GM18873 (cell line): ENCODE measurements around the gene FEZ2.
A peak's percentile ranks its signal among the peaks of the same experiment; 100 is the strongest.

Experiments
- ATAC-seq: cut with Tn5 transposase; IDR thresholded peaks from one replicate; pipeline ENCODE4 v1.9.1; 2021; ENCODE audit warnings: mild to moderate bottlenecking, moderate library complexity, moderate number of reproducible peaks; ENCODE audit not compliant: unreplicated experiment, low FRiP score

Gene FEZ2

DNA sequence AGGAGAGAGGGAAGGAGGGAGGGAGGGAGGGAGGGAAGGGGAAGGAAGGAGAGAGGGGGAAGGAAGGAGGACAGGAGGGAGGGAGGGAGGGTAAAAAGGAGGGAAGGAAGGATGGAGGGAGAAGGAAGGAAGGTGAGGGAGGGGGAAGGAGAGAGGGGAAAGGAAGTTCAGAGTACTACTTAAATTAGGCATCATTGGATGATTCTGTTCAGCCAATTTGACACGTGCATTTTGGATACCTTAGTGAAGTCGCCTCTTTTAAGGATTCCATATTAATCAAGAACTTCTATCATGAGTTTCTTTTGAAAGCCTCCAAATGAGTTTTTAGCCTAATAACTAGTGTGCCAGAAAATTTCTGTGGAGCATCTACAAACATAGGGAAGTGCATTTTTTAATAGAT is 62.9 kb downstream of the FEZ2 start:
- no peak for ATAC-seq

DNA sequence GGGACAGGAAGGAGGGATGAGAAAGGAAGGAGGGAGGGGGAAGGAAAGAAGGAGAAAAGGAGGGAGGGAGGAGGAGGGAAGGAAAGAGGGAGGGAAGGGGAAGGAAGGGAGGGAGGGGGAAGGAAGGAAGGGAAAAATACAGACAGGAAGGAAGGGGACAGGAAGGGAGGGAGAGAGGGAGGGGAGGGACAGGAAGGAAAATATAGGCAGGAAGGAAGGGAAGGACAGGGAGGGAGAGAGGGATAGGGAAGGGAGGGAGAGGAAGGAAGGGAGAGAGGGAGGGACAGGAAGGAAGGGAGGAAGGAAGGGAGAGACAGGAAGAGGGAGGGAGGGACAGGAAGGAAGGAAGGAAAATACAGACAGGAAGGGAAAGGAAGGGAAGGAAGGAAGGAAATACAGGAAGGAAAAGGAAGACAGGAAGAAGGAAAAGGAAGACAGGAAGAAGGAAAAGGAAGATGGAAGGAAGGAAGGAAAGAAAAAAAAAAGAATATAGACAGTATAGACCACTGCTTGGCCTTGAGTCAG is 63.6 kb downstream of the FEZ2 start:
- no peak for ATAC-seq

DNA sequence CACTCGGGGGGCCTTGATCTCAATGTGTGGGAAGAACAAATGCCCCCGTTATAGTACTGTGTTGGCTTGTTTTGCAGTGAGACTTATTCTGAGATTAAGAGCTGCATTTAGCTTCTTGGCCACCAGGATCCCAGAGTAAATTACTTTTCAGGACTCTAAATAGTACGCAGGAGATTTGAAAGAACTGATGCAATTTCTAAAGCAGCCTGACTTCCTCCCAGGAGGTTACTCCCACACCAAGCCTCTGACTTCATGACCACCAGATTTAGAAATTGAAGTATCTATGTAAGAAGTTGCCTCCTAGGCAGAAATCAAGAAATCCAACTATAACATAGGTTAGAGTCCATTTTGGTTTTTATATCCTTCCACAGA is 67.0 kb downstream of the FEZ2 start:
- no peak for ATAC-seq

DNA sequence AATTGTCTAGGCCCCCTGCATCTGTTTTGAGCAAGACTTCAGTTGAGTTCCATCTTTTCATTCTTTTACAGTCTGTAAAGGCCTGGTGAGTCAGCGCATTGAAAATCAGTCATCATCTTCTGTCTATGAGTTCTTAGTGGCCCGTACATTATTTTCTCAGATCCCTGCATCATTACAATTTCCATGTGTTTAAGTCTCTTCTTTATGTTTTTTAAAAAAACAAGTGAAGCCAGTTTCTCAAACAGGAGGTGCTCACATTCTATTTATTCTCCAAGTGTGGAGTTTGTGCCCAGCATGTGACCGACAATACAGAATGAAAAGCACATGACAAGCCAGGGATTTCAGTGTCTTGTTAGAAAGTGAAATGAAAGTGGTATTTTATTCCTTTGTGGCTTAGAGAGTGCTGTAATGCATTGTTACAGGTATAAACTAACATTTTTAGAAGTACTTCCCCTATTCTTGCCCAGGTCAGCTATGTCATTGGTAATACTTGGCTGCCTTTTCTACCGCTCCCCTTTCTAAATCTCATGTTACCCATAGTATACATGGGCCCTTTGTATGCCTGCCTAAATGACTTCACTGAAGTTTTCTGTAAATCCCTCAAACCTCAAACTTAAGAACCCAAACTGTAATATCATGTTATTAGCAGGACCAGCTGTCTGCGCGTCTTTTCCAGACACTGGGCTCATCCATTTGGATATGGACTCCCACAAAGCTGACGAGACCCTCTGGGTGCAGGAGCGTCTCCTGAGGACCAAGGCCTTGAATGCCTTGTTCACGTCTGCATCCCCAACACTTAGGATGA is 67.6 kb downstream of the FEZ2 start:
- peak; percentile 48 for ATAC-seq

DNA sequence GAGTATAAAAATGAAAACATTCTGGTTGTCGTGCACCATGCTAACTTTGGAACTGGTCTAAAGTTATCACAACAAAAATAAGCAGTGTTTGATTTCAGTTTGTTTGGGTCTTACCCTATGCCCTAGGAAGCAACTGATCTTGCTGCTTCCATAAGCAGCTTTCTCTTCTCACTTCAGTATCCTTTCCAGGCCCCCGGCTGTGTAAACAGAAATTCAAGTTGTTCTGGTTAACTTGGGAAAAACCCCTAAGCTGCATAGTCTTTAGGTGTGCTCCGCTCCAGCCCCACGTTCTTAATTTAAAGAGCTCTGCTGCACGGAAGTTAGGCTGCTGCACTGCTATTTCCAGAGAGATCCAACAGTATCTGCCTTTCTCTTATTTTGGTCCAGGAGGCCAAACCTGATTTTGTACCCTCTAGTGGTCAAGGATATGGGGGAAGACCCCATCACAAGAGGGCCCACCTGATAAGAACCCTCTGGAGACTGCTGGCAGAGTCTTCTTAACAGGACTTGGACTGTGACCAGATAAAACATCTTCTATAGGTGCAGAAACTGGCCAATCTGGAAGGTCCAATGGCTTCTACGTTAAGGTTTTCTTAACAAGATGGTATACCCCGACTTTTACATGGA is 69.1 kb downstream of the FEZ2 start:
- no peak for ATAC-seq

DNA sequence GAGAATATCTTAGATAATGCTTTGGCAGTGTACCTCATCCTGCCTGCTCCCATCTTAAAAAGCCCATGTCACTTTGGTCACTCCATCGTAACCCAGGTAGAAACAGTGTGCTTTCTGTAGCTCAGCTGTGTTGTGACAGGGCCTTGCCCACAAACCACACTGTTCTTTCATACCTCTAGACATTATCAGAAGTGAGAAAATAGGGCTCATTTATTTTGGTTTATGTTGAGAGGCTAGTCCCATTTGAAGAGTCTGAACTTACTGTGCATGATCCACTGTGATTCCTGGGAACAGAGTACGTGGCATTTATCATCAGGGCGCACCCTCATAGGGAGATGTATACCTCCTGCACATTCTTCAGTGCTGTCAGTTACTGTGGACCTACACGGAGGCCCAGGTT is 69.7 kb downstream of the FEZ2 start:
- ATAC-seq, result peak; percentile 63

DNA sequence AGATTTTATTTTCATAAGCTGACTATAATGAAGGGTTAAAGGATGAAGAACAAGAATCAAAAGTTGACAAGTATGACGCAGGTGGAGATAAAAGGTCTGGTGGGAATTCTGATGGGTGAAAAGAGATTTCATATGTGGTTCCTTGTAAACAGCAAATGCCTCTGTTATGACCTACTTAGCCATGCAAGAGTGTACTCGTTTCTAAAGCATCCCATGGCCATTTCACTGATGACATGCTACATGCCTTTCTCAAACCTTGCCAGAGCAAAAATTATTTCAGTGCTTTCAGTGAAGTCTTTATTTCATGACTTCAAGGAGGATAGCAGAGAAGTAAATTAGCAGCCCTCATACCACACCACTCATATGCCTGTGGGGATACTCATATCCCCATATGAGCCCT is 71.7 kb downstream of the FEZ2 start:
- no peak for ATAC-seq

DNA sequence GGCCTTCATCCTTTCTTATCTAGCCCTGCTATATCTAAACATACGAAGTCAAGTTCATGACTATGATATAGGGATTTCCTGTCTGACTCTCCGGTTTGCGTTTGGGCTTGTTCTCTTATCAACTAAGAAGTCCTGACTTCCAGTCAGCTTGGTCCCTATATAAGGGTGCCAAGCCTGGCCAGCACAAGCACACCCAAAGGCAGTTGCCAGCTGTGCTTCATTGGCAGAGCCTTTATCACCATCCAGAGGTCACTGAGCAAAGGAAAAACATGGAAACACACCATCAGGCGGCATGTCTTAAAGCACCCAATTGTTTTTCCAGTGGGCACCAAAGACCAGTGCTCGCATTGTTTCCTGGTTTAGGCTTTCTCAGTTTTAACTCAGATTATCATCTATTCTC is 72.7 kb downstream of the FEZ2 start:
- ATAC-seq, result no peak

DNA sequence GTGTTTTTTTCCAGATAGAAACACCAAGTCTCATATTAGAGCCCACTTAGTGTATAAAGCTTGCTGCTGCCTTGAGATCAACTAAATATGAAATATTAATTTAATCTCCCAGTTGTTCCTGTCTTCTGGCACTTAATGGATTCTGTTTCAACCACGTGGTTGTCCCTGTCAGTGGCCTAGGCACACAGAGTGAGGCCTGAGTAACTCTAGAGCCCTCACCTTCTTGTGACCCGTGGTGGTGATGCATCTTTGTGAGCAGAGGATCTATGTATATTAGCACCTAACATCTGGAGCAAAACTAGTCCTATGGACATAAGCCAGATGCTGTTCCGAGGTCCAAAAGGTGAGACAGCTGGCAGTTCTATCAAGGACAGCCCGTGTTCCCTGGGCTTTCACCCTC is 74.8 kb downstream of the FEZ2 start:
- ATAC-seq, result no peak

DNA sequence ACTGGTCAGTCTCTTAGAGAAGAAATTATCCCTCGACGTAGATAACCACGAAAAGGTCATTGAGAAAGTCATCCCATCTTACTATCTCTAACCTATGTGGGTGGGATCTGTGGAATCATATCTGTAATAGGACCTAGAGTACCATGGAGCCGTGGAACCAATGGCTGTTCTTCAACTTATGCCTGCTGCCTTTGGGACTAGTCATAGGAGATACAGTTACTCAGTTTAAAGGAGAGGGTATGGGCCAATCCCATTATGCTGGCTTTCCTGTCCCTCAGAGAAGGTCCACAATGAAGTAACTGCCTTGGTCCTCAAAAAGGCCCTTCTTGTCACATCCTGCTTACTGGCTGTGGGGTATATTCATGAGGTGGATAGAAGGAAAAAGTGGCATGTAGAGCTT is 77.5 kb downstream of the FEZ2 start:
- ATAC-seq, result no peak

DNA sequence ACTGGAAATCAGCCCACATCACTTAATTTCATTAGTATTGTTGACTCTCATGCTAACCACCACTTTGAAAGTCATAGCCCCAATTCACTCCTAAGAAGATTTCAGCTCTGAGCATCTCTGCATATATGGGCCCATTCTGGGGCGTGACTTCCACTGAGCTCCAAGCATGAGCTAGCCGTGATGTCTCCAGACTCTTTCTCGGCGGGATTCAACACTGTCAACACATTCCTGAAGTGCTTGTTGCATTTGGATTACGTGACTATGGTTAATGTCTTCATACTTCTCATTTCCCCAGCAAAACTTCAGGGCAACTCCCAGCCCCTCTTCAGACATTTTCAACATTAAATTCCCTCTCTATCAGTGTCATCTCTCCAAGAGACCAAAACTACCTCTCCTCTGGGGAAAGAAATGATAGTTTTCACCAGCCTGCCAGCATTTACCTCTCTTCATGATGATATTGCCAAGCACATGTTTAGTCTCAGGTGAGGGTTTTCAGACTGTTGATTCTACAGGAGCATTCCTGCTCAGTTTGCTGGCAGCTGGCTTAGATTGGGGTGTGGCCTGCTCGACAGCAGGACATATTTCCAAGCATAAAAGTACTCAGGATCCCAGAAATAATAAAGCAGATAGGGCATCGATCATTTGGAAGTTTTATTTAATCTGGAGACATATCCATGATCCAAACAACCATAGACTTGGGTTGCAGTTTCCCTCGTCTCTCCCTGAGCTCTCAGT is 81.7 kb downstream of the FEZ2 start:
- no peak for ATAC-seq

DNA sequence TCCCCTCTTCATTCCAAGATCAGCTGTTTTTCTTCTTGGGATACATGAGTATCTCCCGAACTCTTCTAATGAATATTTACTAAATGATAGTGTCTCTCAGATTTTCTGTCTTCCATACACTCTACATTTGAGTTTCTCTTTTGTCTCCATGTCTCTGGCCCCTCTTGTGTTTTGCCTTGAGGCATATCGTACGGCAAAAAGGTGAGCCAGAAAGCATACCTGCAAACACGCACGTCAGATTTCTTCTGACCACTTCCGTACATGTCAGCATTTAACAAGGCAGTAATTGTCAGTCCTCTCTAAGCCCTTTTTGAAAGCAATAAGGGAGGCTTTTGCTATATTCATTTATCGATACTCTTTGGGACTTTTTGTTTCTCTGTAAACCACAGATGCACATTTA is 82.4 kb downstream of the FEZ2 start:
- ATAC-seq, result no peak

DNA sequence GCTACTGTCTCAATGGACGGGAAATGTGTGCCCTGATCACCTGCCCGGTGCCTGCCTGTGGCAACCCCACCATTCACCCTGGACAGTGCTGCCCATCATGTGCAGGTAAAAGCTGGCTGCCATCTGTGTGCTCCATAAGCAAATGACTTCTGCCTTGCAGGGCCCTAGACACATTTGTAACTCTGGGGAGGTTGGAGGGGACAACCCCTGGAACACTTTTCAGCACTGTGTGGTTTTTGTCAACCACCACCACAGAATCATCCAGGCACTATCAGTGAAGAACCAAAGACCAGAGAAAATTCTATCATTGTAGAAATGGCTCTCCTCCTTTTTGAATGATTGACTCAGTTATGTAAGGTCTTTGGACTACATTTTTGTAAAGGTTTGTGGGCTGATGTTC is 84.3 kb downstream of the FEZ2 start:
- ATAC-seq, result no peak

DNA sequence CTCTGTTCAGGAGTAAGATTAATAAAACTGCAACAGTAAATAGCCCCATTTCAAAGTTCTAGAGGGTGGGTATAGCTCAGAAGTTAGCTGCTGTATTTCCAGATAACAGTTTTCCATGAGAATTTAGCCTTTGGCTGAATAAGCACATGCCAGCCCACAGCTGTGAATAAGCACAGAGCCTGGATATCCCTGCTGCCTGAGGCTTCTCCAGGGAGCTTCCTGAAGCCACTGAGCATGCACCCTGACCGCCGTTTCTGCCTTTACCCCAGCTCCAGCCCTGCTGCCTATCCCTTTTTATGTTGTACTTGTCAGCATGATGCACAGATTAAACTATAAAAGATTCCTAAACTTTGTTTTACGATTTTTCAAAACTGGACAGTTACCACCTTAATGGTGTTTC is 85.3 kb downstream of the FEZ2 start:
- no peak for ATAC-seq

DNA sequence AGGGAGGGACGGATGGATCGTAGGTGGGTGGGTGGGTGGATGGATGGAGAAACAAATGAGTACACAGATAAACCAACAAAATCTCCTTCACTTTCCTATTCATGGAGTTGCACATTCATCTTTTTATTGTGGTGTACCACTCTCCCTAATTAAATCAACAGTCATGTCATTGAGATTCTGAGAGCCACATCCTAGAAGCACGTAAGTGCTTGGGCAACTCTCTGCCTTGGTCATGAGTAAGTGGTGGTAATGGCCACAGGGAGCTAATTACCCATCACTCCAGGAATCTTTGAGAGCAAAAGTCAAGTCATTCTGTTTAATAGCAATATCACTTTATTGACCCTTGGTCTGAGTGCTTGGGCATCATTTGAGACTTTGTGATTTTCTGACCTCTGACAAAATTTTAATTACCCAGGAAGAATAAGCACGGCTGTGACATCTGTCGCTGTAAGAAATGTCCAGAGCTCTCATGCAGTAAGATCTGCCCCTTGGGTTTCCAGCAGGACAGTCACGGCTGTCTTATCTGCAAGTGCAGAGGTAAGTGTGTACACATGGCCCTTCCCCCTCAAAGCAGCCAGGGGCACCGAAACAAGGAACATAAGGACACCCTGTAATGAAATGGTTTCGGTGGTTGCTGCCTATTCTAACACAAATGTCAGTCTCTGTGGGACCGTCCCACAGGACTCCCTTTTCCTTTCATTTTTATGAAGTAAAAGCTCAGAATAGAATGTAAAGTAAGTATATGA is 85.9 kb downstream of the FEZ2 start:
- no peak for ATAC-seq

DNA sequence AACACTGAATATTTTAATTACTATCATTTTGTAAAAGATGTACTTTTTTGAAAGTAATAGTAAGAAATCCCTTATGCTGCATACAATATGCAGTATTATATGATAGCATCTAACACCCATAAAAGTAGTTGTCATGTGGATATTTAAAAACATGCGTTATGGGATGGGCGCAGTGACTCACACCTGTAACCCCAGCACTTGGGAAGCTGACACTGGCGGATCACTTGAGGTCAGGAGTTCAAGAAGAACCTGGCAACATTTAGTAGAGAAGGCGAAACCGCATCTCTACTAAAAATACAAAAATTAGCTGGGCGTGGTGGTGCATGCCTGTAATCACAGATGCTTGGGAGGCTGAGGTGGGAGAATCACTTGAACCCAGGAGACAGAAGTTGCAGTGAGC is 88.9 kb downstream of the FEZ2 start:
- ATAC-seq, result no peak

DNA sequence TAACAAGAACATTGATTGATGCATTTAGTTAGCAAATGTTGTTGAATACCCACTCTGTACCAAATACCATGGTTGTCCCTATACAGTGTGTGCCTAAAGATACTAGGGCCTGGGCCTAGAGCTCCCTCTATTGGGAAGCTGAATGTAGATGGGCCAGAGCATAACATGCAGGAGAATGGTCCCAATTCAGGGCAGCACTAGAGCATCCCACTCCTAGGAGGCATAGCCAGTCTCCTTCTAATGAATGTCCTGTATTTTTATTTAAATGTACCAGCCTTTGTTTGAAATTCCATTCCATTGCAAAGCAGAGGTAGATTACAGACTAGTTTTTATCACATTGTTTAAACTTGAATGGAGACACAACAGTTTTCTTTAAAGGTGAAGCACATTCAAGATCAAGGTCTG is 90.6 kb downstream of the FEZ2 start:
- ATAC-seq, result peak; percentile 87
